Progenitor cell of endocrine pancreas (in vitro differentiated cells): ENCODE measurements around the gene SLC5A10. TPM values are rescaled to one million over a fixed set of nuclear protein-coding genes. Genes with fewer than 3 reads are reported as not detected.
A peak's percentile ranks its signal among the peaks of the same experiment; 100 is the strongest.

Source experiments
- DNase-seq: peaks from one replicate; pipeline ENCODE4 v3.0.0; 2021; ENCODE audit warnings: low spot score; ENCODE audit not compliant: unreplicated experiment
- H3K27ac Mint-ChIP-seq: 2 replicates; pipeline ENCODE4 v1.8.0; 2021; ENCODE audit warnings: mild to moderate bottlenecking, moderate library complexity, mixed read lengths
- H3K27me3 Mint-ChIP-seq: 2 replicates; pipeline ENCODE4 v1.8.0; 2021; ENCODE audit warnings: mixed read lengths
- H3K36me3 Mint-ChIP-seq: 2 replicates; pipeline ENCODE4 v1.8.0; 2022; ENCODE audit warnings: mixed read lengths; ENCODE audit not compliant: insufficient read depth
- H3K4me1 Mint-ChIP-seq: 2 replicates; pipeline ENCODE4 v1.8.0; 2021; ENCODE audit warnings: low read depth, mixed read lengths
- H3K4me3 Mint-ChIP-seq: 2 replicates; pipeline ENCODE4 v1.8.0; 2021; ENCODE audit warnings: low read depth, mild to moderate bottlenecking, moderate library complexity, mixed read lengths
- H3K9me3 Mint-ChIP-seq: 2 replicates; pipeline ENCODE4 v1.8.0; 2021; ENCODE audit warnings: low read depth, mixed read lengths
- total RNA-seq: library from RNA; stranded (reverse); gene quantifications from 2 replicates; pipeline ENCODE4 v1.2.1, GENCODE V29; 2021
- TF ChIP-seq, protein P1 (sequence below): fragments of 200-600 bp; sonication (generic); IDR thresholded peaks from one replicate; pipeline ENCODE4 v1.5.0; 2021; ENCODE audit warnings: antibody characterized with exemption, mild to moderate bottlenecking; ENCODE audit not compliant: unreplicated experiment

Gene SLC5A10
- total RNA-seq, 1 donor from 2014 or later: not detected

DNA sequence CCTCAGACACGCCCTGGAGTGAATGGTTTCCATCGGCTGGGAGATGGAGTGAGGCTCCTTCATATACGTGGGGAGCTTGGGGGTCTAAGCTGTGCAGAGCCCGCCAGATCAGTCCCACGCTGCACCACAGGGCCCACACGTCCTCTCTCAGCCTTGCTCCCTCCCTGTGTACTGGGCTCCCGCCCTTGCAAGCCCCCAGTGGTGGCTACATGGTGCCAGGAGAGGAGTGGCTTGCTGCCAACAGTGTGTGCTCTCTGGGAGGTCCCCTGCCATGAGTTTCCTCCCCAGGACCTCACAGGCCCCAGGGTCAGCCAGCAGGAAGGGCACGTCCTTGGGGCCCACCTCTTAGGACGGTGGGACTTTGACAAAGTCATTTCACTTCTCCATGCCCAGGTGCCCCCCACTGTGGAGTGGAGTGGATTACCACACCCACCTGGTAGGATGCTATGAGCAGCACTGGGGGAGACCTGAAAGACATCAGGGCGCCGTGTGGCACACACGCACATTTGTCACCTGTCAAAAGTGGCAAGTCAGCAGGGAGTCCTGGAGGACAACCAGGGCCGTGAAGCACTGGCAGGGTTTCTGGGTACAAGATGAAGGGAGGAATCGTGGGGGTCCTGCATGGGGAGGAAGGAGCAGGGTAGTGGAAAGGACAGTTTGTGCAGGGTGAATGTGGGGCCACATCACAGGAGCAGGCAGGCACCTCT, 13.7 kb downstream of the SLC5A10 start:
- Mint-ChIP-seq H3K27me3 (peaks cover under 1% of the 10 kb centered on the region), H3K27ac (no peak overlapping the region), H3K36me3 (no peaks in the 10 kb centered on the region), H3K4me1 (peaks cover 11% of the 10 kb centered on the region), H3K9me3 (no peaks in the 10 kb centered on the region), H3K4me3 (no peak overlapping the region)
- DNase-seq: no peak
- TF ChIP-seq, protein P1, sequence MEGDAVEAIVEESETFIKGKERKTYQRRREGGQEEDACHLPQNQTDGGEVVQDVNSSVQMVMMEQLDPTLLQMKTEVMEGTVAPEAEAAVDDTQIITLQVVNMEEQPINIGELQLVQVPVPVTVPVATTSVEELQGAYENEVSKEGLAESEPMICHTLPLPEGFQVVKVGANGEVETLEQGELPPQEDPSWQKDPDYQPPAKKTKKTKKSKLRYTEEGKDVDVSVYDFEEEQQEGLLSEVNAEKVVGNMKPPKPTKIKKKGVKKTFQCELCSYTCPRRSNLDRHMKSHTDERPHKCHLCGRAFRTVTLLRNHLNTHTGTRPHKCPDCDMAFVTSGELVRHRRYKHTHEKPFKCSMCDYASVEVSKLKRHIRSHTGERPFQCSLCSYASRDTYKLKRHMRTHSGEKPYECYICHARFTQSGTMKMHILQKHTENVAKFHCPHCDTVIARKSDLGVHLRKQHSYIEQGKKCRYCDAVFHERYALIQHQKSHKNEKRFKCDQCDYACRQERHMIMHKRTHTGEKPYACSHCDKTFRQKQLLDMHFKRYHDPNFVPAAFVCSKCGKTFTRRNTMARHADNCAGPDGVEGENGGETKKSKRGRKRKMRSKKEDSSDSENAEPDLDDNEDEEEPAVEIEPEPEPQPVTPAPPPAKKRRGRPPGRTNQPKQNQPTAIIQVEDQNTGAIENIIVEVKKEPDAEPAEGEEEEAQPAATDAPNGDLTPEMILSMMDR: no peak

DNA sequence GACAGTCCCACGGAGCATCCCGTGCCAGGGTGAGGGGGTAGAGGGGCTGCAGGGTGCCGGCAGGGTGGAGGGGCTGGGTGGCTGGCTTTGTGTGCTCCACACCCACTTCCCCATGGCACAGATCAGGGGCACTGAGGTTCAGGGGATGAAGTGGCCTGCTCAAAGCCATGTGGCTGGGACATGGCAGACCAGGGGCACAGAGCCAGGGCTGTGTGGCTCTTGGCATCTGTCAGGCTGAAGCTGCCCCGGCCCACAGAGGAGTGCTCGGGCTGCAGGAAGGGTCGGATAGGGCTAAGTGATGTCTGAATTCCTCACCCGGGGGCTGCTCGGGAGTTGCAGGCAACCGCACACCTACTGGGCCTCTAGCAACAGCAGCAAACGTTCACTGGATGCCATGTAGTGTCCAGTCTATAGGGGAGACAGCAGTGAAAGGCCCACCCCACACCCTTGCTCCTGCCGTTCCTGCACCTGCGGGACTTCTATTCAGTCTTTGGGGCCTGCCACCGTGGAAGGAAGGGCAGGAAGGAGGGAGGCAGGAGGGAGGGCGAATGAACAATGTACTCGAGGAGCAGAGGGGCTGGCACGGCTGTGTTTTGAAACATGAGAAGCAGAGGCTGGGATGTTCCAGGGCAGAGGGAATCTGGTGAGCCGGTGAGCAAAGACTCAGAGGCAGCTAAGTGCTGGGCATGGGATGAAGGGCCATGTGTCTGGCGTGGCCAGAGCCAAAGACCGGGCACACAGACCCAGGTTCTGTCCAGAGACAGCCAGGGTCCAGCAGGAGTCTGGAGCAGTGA, 15.1 kb downstream of the SLC5A10 start:
- no peaks in the 10 kb centered on the region for H3K36me3 Mint-ChIP-seq
- TF ChIP-seq, protein P1: no peak
- no peaks in the 10 kb centered on the region for H3K27me3 Mint-ChIP-seq
- H3K9me3 Mint-ChIP-seq: no peaks in the 10 kb centered on the region
- peaks cover 11% of the 10 kb centered on the region for H3K4me1 Mint-ChIP-seq
- no peak overlapping the region for H3K4me3 Mint-ChIP-seq
- DNase-seq: no peak
- H3K27ac Mint-ChIP-seq: peak overlapping the region; percentile 56

DNA sequence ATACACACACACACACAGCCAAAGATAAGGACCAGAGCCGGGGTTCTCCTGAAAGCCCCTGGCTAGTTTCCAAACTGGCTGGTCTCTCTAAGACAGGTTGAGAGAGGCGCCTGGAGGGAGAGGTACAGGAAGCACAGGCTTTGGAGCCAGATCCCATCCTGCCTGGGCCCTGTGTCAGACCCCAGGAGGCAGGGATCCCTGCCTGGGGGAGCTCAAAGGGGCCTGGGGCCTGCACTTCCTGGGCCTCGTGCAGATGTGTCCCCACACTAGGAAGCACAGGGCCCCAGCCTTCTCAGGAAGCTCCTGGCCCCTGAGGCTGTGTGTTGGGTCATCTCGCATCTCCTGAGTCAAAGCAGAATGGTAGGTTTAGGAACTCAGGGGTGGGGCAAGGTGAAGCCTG, 16.0 kb downstream of the SLC5A10 start:
- Mint-ChIP-seq H3K4me1 (peaks cover 11% of the 10 kb centered on the region), H3K4me3 (no peak overlapping the region), H3K27ac (no peak overlapping the region), H3K9me3 (no peaks in the 10 kb centered on the region), H3K27me3 (no peaks in the 10 kb centered on the region), H3K36me3 (no peaks in the 10 kb centered on the region)
- TF ChIP-seq, protein P1: no peak
- no peak for DNase-seq

DNA sequence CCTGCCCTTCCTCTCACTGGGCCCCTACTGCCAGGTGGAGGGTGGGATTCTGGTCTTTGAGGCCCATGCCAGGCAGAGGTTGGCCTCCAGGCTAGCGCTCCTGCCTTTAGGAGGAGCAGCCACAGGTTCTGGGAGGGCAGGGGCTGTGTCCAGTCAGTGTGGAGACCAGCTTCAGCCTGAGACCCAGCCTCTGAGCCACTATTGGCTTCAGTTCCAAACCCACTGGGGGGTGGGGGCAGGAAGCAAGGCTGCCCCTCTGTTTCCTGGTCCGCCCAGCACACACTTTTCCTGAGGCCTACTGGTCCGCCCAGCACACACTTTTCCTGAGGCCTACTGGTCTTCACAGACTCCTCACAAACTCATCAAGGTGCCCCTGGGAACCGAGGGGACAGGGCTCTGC, 16.4 kb downstream of the SLC5A10 start:
- TF ChIP-seq, protein P1: no peak
- no peak for DNase-seq
- Mint-ChIP-seq H3K4me3 (no peak overlapping the region), H3K27me3 (no peaks in the 10 kb centered on the region), H3K27ac (no peak overlapping the region), H3K4me1 (peaks cover 11% of the 10 kb centered on the region), H3K36me3 (no peaks in the 10 kb centered on the region), H3K9me3 (no peaks in the 10 kb centered on the region)

DNA sequence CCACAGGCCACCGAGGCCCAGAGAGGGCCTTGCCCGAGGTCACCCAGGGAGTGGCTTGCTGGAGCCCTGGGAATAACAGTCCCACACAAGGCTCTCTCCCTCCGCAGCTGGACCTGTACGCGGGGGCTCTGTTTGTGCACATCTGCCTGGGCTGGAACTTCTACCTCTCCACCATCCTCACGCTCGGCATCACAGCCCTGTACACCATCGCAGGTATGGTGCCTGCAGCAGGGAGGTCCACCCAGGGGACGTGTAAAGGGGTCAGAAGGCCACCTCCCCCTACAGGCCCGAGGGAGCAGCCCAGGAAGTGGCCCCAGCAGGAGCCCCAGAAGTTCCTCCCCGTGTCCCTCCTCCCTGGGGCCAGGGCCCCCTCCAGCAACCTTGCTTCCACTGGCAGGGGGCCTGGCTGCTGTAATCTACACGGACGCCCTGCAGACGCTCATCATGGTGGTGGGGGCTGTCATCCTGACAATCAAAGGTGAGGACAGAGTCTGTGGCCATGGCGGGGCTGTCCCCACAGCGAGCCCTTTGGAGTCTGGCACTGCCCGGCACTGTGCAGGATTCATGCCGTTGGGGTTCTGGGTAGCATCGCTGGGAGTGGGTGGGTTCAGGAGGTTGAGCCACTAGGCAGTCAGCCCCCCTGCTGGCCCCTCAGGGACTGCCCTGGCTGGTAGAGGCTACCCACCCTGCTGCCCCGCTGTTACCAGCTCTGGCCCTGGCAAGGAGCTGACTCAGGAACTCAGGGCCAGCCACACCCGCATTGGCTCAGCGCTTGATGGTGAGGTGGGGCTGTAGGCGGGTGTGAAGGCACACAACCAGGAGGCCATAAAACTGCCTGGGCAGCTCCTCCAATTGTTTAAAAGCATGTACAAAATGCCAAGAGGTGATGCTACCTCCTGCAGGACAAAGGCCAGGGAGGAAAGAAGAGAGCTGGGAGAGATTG, 17.3 kb downstream of the SLC5A10 start:
- H3K4me1 Mint-ChIP-seq: peaks cover 11% of the 10 kb centered on the region
- H3K4me3 Mint-ChIP-seq: no peak overlapping the region
- TF ChIP-seq, protein P1: no peak
- no peaks in the 10 kb centered on the region for H3K27me3 Mint-ChIP-seq
- H3K27ac Mint-ChIP-seq: no peak overlapping the region
- no peak for DNase-seq
- no peaks in the 10 kb centered on the region for H3K9me3 Mint-ChIP-seq
- H3K36me3 Mint-ChIP-seq: no peaks in the 10 kb centered on the region
